Measurements from ENCODE around the gene TAX1BP1.

DNA sequence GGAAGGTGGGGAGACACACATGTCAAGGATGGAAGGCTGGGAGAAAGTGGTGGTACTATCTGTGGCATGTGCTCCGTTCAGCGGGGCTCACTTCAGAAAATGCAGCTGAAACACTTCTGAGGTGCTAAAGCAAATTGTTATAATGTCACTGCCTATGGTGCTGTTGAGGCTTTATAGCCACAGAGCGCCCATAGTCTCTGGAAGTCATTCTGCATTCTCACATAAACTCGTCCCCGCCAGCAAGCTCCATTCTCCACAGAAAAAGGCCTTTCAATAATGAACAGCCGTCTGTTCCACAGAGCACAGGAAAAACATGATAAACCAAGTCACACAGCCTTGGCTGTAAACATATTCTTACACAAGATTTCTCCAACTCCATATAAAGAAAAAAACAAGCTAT, 131.9 kb downstream of the TAX1BP1 start:
- TF ChIP-seq POLR2AphosphoS5 (IDR thresholded peaks at IDR 0.05; ENCODE audit: low read depth, low read length): no peak
- TF ChIP-seq POLR2A (IDR thresholded peaks at IDR 0.05; ENCODE audit: low read depth, low read length): no peak

Measured in GM12892 (cell line).